ENCODE measurements around the gene OR4K17.
"Not testable (repeated sequence)": the region's sequence is repeated elsewhere in the genome, so short reads cannot be mapped to it uniquely, and the experiment has no call there.

Gene OR4K17

DNA sequence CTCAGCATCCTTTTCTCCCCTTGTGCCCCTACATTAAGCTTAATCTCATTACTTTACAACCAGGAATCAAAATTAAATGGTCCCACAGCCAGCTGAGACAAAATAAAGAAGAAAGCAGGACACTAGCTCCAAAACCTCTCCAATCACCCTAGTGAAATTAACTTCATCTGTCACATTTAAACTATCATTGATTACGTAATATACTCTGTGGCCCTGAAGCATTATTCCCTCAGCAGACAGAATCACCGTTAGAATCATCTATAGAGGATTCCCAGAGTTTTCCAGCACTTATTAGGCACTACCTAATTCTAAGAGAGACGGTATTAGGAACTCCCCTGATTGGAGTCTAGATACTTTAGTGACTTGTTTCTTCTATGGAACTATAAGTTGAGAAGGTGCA, at the start of gene OR4K17:
Gene OR4K17 (plus strand): TSS at position 302 of the 400 bp plus-strand sequence. CDS start 6,761 bp downstream, outside the sequence.
- Histone ChIP-seq H3K4me1 (ENCODE audit: control insufficient read depth in 5 of 5, insufficient read depth in 5 of 5, low read length in 5 of 5) (no peaks in the 10 kb centered on the region), H3K27ac (ENCODE audit: low read depth, low read length) (no peak within 1 kb of the TSS), H3K9me3 (ENCODE audit: control insufficient read depth in 5 of 5, low read length in 5 of 5) (no peaks in the 10 kb centered on the region), H3K4me3 (ENCODE audit: low read depth in 1 of 5, low read length in 5 of 5) (no peak within 1 kb of the TSS), H3K36me3 (ENCODE audit: control insufficient read depth in 5 of 5, insufficient read depth in 5 of 5, low read length in 5 of 5) (no peaks in the 10 kb centered on the region), H3K9ac (ENCODE audit: low read length in 5 of 5) (no peak within 1 kb of the TSS), H3K27me3 (ENCODE audit: control insufficient read depth in 5 of 5, insufficient read depth in 4 of 5, low read length in 5 of 5) (no peaks in the 10 kb centered on the region)

GRCh38 chr14:20092050-20092449, 18.5 kb upstream of the OR4K17 start:
- Histone ChIP-seq H3K36me3 (ENCODE audit: control insufficient read depth in 5 of 5, insufficient read depth in 5 of 5, low read length in 5 of 5) (no peaks in the 10 kb centered on the region), H3K4me1 (ENCODE audit: control insufficient read depth in 5 of 5, insufficient read depth in 5 of 5, low read length in 5 of 5) (no peaks in the 10 kb centered on the region), H3K4me3 (ENCODE audit: low read depth in 1 of 5, low read length in 5 of 5) (no peak overlapping the region), H3K9me3 (ENCODE audit: control insufficient read depth in 5 of 5, low read length in 5 of 5) (no peaks in the 10 kb centered on the region), H3K27me3 (ENCODE audit: control insufficient read depth in 5 of 5, insufficient read depth in 4 of 5, low read length in 5 of 5) (no peaks in the 10 kb centered on the region), H3K27ac (ENCODE audit: low read depth, low read length) (no peak overlapping the region), H3K9ac (ENCODE audit: low read length in 5 of 5) (no peak overlapping the region)

DNA sequence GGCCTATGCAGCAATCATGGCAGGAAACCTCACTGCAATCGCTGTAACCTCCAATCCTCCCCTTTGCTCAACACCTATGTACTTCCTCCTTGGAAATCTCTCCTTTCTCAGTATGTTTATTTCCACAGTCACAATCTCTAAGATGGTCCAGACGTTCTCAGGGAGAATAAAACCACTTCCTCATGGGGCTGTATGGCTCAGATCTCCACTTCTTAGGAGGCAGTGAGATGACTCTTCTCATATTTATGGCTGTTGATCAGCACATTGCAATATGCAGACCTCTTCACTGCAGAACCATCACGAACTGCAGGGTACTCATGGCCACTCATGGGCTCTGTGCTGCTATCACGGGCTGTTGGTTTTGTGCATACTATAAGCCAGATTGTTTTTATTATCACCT, 17.1 kb upstream of the OR4K17 start:
- Histone ChIP-seq H3K4me3 (ENCODE audit: low read depth in 1 of 5, low read length in 5 of 5) (no peak overlapping the region), H3K4me1 (ENCODE audit: control insufficient read depth in 5 of 5, insufficient read depth in 5 of 5, low read length in 5 of 5) (no peaks in the 10 kb centered on the region), H3K9me3 (ENCODE audit: control insufficient read depth in 5 of 5, low read length in 5 of 5) (no peaks in the 10 kb centered on the region), H3K27me3 (ENCODE audit: control insufficient read depth in 5 of 5, insufficient read depth in 4 of 5, low read length in 5 of 5) (no peaks in the 10 kb centered on the region), H3K27ac (ENCODE audit: low read depth, low read length) (no peak overlapping the region), H3K36me3 (ENCODE audit: control insufficient read depth in 5 of 5, insufficient read depth in 5 of 5, low read length in 5 of 5) (no peaks in the 10 kb centered on the region), H3K9ac (ENCODE audit: low read length in 5 of 5) (no peak overlapping the region)

- not testable (repeated sequence) for H3K9ac ChIP-seq (ENCODE audit: low read length in 5 of 5); H3K27ac ChIP-seq (ENCODE audit: low read depth, low read length); H3K36me3 ChIP-seq (ENCODE audit: control insufficient read depth in 5 of 5, insufficient read depth in 5 of 5, low read length in 5 of 5); H3K4me3 ChIP-seq (ENCODE audit: low read depth in 1 of 5, low read length in 5 of 5); H3K27me3 ChIP-seq (ENCODE audit: control insufficient read depth in 5 of 5, insufficient read depth in 4 of 5, low read length in 5 of 5); H3K9me3 ChIP-seq (ENCODE audit: control insufficient read depth in 5 of 5, low read length in 5 of 5); H3K4me1 ChIP-seq (ENCODE audit: control insufficient read depth in 5 of 5, insufficient read depth in 5 of 5, low read length in 5 of 5)
Measured at GRCh38 chr14:20098926-20099770, 11.4 kb upstream of the OR4K17 start.

DNA sequence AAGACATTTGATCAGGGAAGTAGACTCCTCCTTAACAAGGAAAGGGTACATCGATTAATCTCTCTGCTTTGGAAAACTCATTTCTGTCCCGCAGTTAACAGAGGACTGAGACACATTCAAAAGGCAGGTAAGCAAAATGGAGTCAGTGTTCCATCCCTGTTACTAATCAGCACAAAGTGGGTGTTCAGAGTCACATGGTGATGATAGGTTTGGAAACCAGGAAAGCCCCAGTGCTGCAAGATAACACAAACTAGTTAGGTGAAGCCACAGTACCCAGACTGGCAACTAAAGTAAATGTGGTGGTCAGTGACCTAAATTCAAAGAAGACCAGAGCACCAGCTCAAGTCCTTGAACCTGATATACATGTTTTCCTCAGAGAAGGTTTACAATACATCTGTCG, 1.8 kb downstream of the OR4K17 start:
- Histone ChIP-seq H3K27ac (ENCODE audit: low read depth, low read length) (no peak overlapping the region), H3K9ac (ENCODE audit: low read length in 5 of 5) (no peak overlapping the region), H3K27me3 (ENCODE audit: control insufficient read depth in 5 of 5, insufficient read depth in 4 of 5, low read length in 5 of 5) (no peaks in the 10 kb centered on the region), H3K36me3 (ENCODE audit: control insufficient read depth in 5 of 5, insufficient read depth in 5 of 5, low read length in 5 of 5) (no peaks in the 10 kb centered on the region), H3K4me3 (ENCODE audit: low read depth in 1 of 5, low read length in 5 of 5) (no peak overlapping the region), H3K9me3 (ENCODE audit: control insufficient read depth in 5 of 5, low read length in 5 of 5) (no peaks in the 10 kb centered on the region), H3K4me1 (ENCODE audit: control insufficient read depth in 5 of 5, insufficient read depth in 5 of 5, low read length in 5 of 5) (no peaks in the 10 kb centered on the region)

- Histone ChIP-seq H3K27ac (ENCODE audit: low read depth, low read length) (no peak overlapping the region), H3K9ac (ENCODE audit: low read length in 5 of 5) (no peak overlapping the region), H3K9me3 (ENCODE audit: control insufficient read depth in 5 of 5, low read length in 5 of 5) (peaks cover 0 to 23% (median 18%) of the 10 kb centered on the region in 5 donors), H3K36me3 (ENCODE audit: control insufficient read depth in 5 of 5, insufficient read depth in 5 of 5, low read length in 5 of 5) (no peaks in the 10 kb centered on the region), H3K27me3 (ENCODE audit: control insufficient read depth in 5 of 5, insufficient read depth in 4 of 5, low read length in 5 of 5) (no peaks in the 10 kb centered on the region), H3K4me1 (ENCODE audit: control insufficient read depth in 5 of 5, insufficient read depth in 5 of 5, low read length in 5 of 5) (no peaks in the 10 kb centered on the region), H3K4me3 (ENCODE audit: low read depth in 1 of 5, low read length in 5 of 5) (no peak overlapping the region)
Measured at GRCh38 chr14:20116748-20117147, 6.2 kb downstream of the OR4K17 start.

- Histone ChIP-seq H3K4me3 (ENCODE audit: low read depth in 1 of 5, low read length in 5 of 5) (no peak overlapping the region), H3K9ac (ENCODE audit: low read length in 5 of 5) (no peak overlapping the region), H3K36me3 (ENCODE audit: control insufficient read depth in 5 of 5, insufficient read depth in 5 of 5, low read length in 5 of 5) (no peaks in the 10 kb centered on the region), H3K4me1 (ENCODE audit: control insufficient read depth in 5 of 5, insufficient read depth in 5 of 5, low read length in 5 of 5) (no peaks in the 10 kb centered on the region), H3K9me3 (ENCODE audit: control insufficient read depth in 5 of 5, low read length in 5 of 5) (peaks cover 0 to 23% (median 18%) of the 10 kb centered on the region in 5 donors), H3K27me3 (ENCODE audit: control insufficient read depth in 5 of 5, insufficient read depth in 4 of 5, low read length in 5 of 5) (no peaks in the 10 kb centered on the region), H3K27ac (ENCODE audit: low read depth, low read length) (no peak overlapping the region)
Measured at GRCh38 chr14:20118795-20119194, 8.3 kb downstream of the OR4K17 start.

- Histone ChIP-seq H3K27ac (ENCODE audit: low read depth, low read length) (no peak within 1 kb of the TSS), H3K36me3 (ENCODE audit: control insufficient read depth in 5 of 5, insufficient read depth in 5 of 5, low read length in 5 of 5) (no peaks in the 10 kb centered on the region), H3K9me3 (ENCODE audit: control insufficient read depth in 5 of 5, low read length in 5 of 5) (no peaks in the 10 kb centered on the region), H3K4me3 (ENCODE audit: low read depth in 1 of 5, low read length in 5 of 5) (no peak within 1 kb of the TSS), H3K27me3 (ENCODE audit: control insufficient read depth in 5 of 5, insufficient read depth in 4 of 5, low read length in 5 of 5) (no peaks in the 10 kb centered on the region), H3K9ac (ENCODE audit: low read length in 5 of 5) (no peak within 1 kb of the TSS), H3K4me1 (ENCODE audit: control insufficient read depth in 5 of 5, insufficient read depth in 5 of 5, low read length in 5 of 5) (no peaks in the 10 kb centered on the region)
Measured at GRCh38 chr14:20138520-20138919, 28.0 kb downstream of the OR4K17 start, which contains the start of gene OR4N5. OR4N5 (plus strand) TSS chr14:20138820; CDS start chr14:20143736, 4,916 bp downstream.

- Histone ChIP-seq H3K27ac (ENCODE audit: low read depth, low read length) (no peak overlapping the region), H3K9me3 (ENCODE audit: control insufficient read depth in 5 of 5, low read length in 5 of 5) (no peaks in the 10 kb centered on the region), H3K4me1 (ENCODE audit: control insufficient read depth in 5 of 5, insufficient read depth in 5 of 5, low read length in 5 of 5) (no peaks in the 10 kb centered on the region), H3K36me3 (ENCODE audit: control insufficient read depth in 5 of 5, insufficient read depth in 5 of 5, low read length in 5 of 5) (no peaks in the 10 kb centered on the region), H3K4me3 (ENCODE audit: low read depth in 1 of 5, low read length in 5 of 5) (no peak overlapping the region), H3K9ac (ENCODE audit: low read length in 5 of 5) (no peak overlapping the region), H3K27me3 (ENCODE audit: control insufficient read depth in 5 of 5, insufficient read depth in 4 of 5, low read length in 5 of 5) (no peaks in the 10 kb centered on the region)
Measured at GRCh38 chr14:20143911-20144310, 33.4 kb downstream of the OR4K17 start.

GRCh38 chr14:20144820-20145219, 34.3 kb downstream of the OR4K17 start:
- no peaks in the 10 kb centered on the region for H3K4me1 ChIP-seq (ENCODE audit: control insufficient read depth in 5 of 5, insufficient read depth in 5 of 5, low read length in 5 of 5)
- H3K9ac ChIP-seq (ENCODE audit: low read length in 5 of 5): no peak overlapping the region
- H3K9me3 ChIP-seq (ENCODE audit: control insufficient read depth in 5 of 5, low read length in 5 of 5): peaks cover 0 to 2% (median 0%) of the 10 kb centered on the region in 5 donors
- H3K4me3 ChIP-seq (ENCODE audit: low read depth in 1 of 5, low read length in 5 of 5): no peak overlapping the region
- H3K36me3 ChIP-seq (ENCODE audit: control insufficient read depth in 5 of 5, insufficient read depth in 5 of 5, low read length in 5 of 5): no peaks in the 10 kb centered on the region
- H3K27me3 ChIP-seq (ENCODE audit: control insufficient read depth in 5 of 5, insufficient read depth in 4 of 5, low read length in 5 of 5): no peaks in the 10 kb centered on the region
- no peak overlapping the region for H3K27ac ChIP-seq (ENCODE audit: low read depth, low read length)
